Calu3 (cell line): ENCODE measurements around the gene FOXP1. TPM values are rescaled to one million over a fixed set of nuclear protein-coding genes. Genes with fewer than 3 reads are reported as not detected.

Source experiments
- BruUV-seq: library from RNA; stranded (reverse); fragments of 400-500 nt; replicated peaks from 2 replicates; lab custom pipeline; 2021; lab: Mats Ljungman, UMichigan
- CTCF ChIA-PET: fragments of 300-600 bp; sonication (Branson Sonifier 250); formaldehyde crosslinking; loops from one replicate; lab custom pipeline; 2022; ENCODE audit warnings: antibody characterized with exemption; lab: Charles Lee
- DNase-seq: peaks from one replicate; pipeline ENCODE4 v3.0.0; 2022
- H3K27ac Mint-ChIP-seq: one replicate; pipeline ENCODE4 v1.8.0; 2022; ENCODE audit warnings: mixed read lengths; ENCODE audit not compliant: unreplicated experiment
- H3K27me3 Mint-ChIP-seq: one replicate; pipeline ENCODE4 v1.8.0; 2022; ENCODE audit warnings: mixed read lengths; ENCODE audit not compliant: unreplicated experiment
- H3K36me3 Mint-ChIP-seq: one replicate; pipeline ENCODE4 v1.8.0; 2022; ENCODE audit warnings: mild to moderate bottlenecking, moderate library complexity, mixed read lengths; ENCODE audit not compliant: insufficient read depth, unreplicated experiment
- H3K4me1 Mint-ChIP-seq: one replicate; pipeline ENCODE4 v1.8.0; 2022; ENCODE audit warnings: mild to moderate bottlenecking, low read depth, mixed read lengths; ENCODE audit not compliant: unreplicated experiment
- H3K4me3 Mint-ChIP-seq: one replicate; pipeline ENCODE4 v1.8.0; 2022; ENCODE audit warnings: mild to moderate bottlenecking, low read depth, moderate library complexity, mixed read lengths; ENCODE audit not compliant: unreplicated experiment
- H3K9me3 Mint-ChIP-seq: one replicate; pipeline ENCODE4 v1.8.0; 2022; ENCODE audit warnings: low read depth, mixed read lengths; ENCODE audit not compliant: unreplicated experiment
- CTCF ChIP-seq: fragments of 200-600 bp; IDR thresholded peaks from one replicate; pipeline ENCODE4 v1.8.0; 2022; ENCODE audit warnings: antibody characterized with exemption; ENCODE audit not compliant: unreplicated experiment
- intact Hi-C: fragments of 100-400 bp; cut with micrococcal nuclease; formaldehyde crosslinking; loops from one replicate; pipeline ENCODE4 v1.10.0; 2022; ENCODE audit not compliant: unreplicated experiment
- total RNA-seq: library from RNA; stranded (reverse); gene quantifications from 2 replicates; pipeline ENCODE4 v1.2.3, GENCODE V29; 2022

Gene FOXP1
- total RNA-seq, 1 experiment from 2014 or later = 82.8 TPM

DNA sequence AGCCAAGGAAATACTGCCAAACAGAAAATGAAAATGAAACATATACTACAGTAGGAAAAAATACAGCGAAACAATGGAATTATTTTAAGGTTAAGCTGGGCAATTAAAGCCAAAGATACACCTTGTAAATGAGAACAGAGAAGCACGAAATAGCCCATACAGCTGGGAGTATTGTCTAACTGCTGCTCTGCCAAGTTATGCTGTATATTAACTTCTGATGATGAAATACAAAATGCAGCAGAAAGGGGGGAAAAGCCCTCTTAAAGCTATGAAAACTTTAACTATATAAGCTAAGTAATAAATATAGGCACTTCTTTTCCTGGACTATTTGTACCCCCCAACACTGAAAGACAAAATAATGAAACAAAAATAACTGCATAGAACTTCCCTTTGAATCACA is 449.0 kb downstream of the FOXP1 start:
- H3K27me3 Mint-ChIP-seq = no peaks in the 10 kb centered on the region
- intact Hi-C loops = loop anchor here (5.0 kb wide), 4 partner anchors 123 to 443 kb away; no protein-coding TSS in a partner anchor
- TF ChIP-seq CTCF = no peak
- no TSS peak for BruUV-seq
- peaks cover 15% of the 10 kb centered on the region for H3K36me3 Mint-ChIP-seq
- H3K4me1 Mint-ChIP-seq = peaks cover 40% of the 10 kb centered on the region
- DNase-seq = no peak
- CTCF ChIA-PET = interaction anchor here (0.7 kb wide), 1 partner anchor 14 kb away, joined by 5 read pairs; no protein-coding TSS in a partner anchor
- peak overlapping the region; percentile 89 for H3K27ac Mint-ChIP-seq
- H3K9me3 Mint-ChIP-seq = no peaks in the 10 kb centered on the region
- H3K4me3 Mint-ChIP-seq = peak overlapping the region; percentile 60

DNA sequence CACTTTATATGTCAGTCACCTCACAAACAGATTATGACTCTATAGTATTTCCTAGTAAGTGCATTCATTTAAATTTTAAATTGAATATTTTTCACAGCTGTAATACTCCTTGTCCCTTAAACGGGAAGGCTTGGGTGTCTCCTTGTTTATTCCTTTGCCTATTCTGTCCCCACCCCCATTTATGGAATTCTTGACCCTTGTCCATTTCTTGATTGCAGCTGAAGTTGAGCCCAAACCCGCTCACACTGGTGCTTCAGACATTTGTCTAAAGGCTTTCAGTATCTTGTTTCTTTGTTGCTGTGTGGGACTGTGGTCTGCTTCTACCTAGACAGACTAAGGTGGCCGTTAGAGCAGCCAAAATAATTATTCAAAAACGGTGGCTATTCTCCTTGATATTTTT is 449.7 kb downstream of the FOXP1 start:
- intact Hi-C loops = loop anchor here (5.0 kb wide), 4 partner anchors 123 to 443 kb away; no protein-coding TSS in a partner anchor

DNA sequence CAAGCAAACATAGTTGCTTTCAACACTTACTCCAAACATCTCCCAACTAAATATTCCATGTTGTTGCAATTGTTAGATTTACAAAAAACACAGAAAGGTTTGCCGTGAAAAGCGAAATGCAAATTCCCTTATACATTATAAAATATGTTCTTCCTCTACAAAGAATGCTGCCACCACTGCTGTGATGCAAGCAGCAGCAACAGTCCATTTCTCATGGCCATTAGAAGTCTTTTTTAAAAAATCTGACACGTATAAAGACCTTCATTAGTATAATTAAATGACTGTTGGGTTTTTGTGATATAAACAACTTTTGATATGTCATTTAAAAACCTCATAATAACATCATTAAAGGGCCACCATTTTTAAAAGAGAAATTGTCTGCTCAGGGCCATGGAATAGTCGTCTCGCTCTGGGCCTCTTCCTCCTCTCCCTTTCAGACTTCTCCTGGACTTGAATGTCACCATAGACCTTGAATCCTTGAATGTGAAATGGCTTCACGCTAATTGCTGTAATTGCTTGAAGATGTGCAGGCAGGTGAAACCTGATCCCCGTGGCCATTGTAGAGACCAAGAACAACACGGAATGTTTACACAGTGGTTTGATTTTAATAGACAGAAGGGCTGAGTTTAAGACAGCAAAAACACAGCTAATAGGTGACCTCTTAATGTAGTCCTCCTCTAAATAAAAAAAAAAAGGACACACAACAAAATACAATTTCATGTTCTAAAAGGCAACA is 450.4 kb downstream of the FOXP1 start:
- BruUV-seq = no TSS peak
- Mint-ChIP-seq H3K27me3 (no peaks in the 10 kb centered on the region), H3K27ac (peak overlapping the region; percentile 89), H3K9me3 (no peaks in the 10 kb centered on the region), H3K36me3 (peaks cover 28% of the 10 kb centered on the region), H3K4me1 (peaks cover 50% of the 10 kb centered on the region), H3K4me3 (peak overlapping the region; percentile 60)
- CTCF ChIA-PET = interaction anchor here (0.6 to 0.7 kb wide), 2 partner anchors 177 to 252 kb away, joined by 3 read pairs; no protein-coding TSS in a partner anchor
- intact Hi-C loops = loop anchor here (5.0 kb wide), 4 partner anchors 124 to 444 kb away; no protein-coding TSS in a partner anchor
- DNase-seq = no peak
- no peak for TF ChIP-seq CTCF

More for the DNA sequence above, 449.7 kb downstream of the FOXP1 start:
- TF ChIP-seq CTCF = no peak
- H3K36me3 Mint-ChIP-seq = peaks cover 21% of the 10 kb centered on the region
- H3K27me3 Mint-ChIP-seq = no peaks in the 10 kb centered on the region
- peaks cover 47% of the 10 kb centered on the region for H3K4me1 Mint-ChIP-seq
- peak overlapping the region; percentile 89 for H3K27ac Mint-ChIP-seq
- no peaks in the 10 kb centered on the region for H3K9me3 Mint-ChIP-seq
- DNase-seq = no peak
- BruUV-seq = no TSS peak
- H3K4me3 Mint-ChIP-seq = peak overlapping the region; percentile 60
- CTCF ChIA-PET = interaction anchor here (0.7 kb wide), 1 partner anchor 252 kb away, joined by 3 read pairs; no protein-coding TSS in a partner anchor

GRCh38 chr3:71131375-71132314 is 451.9 kb downstream of the FOXP1 start:
- H3K4me3 Mint-ChIP-seq = peak overlapping the region; percentile 88
- TF ChIP-seq CTCF = no peak
- H3K27ac Mint-ChIP-seq = peak overlapping the region; percentile 89
- intact Hi-C loops = loop anchor here (5.0 kb wide), 4 partner anchors 124 to 446 kb away; no protein-coding TSS in a partner anchor
- peaks cover 59% of the 10 kb centered on the region for H3K4me1 Mint-ChIP-seq
- BruUV-seq = no TSS peak
- H3K27me3 Mint-ChIP-seq = no peaks in the 10 kb centered on the region
- peaks cover 28% of the 10 kb centered on the region for H3K36me3 Mint-ChIP-seq
- CTCF ChIA-PET = interaction anchor here (0.7 to 1.2 kb wide), 4 partner anchors 25 to 279 kb away, joined by 3 to 6 read pairs (median 4); no protein-coding TSS in a partner anchor
- no peaks in the 10 kb centered on the region for H3K9me3 Mint-ChIP-seq
- DNase-seq = no peak
